IMR-90 (cell line): ENCODE data around the gene EFCAB8. TPM values are rescaled to one million over a fixed set of nuclear protein-coding genes. Genes with fewer than 3 reads are reported as not detected.

Source experiments
- ATAC-seq: fragments of 200-7000 bp; cut with Tn5 transposase; 2 replicates; pipeline ENCODE4 v1.9.1; 2020; ENCODE audit warnings: low read depth, mild to moderate bottlenecking, moderate library complexity
- BruUV-seq: library from RNA; stranded (reverse); fragments of 400-500 nt; replicated peaks from 2 replicates; lab custom pipeline; 2021; lab: Mats Ljungman, UMichigan
- CTCF ChIA-PET: fragments of 300-600 bp; formaldehyde crosslinking; extraction: SDS; loops from one replicate; lab custom pipeline; 2021; ENCODE audit warnings: antibody characterized with exemption; lab: Yijun Ruan, JAX
- POLR2A ChIA-PET: fragments of 300-600 bp; sonication (Branson Sonifier 250); formaldehyde crosslinking; loops from one replicate; lab custom pipeline; 2022; ENCODE audit warnings: antibody characterized with exemption; ENCODE audit not compliant: unreplicated experiment; lab: Charles Lee
- DNase-seq: peaks from one replicate; pipeline ENCODE4 v3.0.0; 2013
- H2AFZ ChIP-seq: replicated peaks from 2 replicates; pipeline ENCODE3; 2013; ENCODE audit warnings: low read length, mild to moderate bottlenecking; ENCODE audit not compliant: poor library complexity
- H2AK5ac ChIP-seq: 2 replicates; pipeline ENCODE4 v1.6.1; 2013; ENCODE audit warnings: low read depth, low read length, inconsistent platforms
- H2AK9ac ChIP-seq: replicated peaks from 2 replicates; pipeline ENCODE3; 2013; ENCODE audit warnings: mild to moderate bottlenecking, low read depth, low read length, moderate library complexity; ENCODE audit not compliant: poor library complexity
- H2BK120ac ChIP-seq: 2 replicates; pipeline ENCODE4 v1.6.1; 2013; ENCODE audit warnings: low read depth, low read length, inconsistent platforms
- H2BK15ac ChIP-seq: 3 replicates; pipeline ENCODE4 v1.6.1; 2013; ENCODE audit warnings: low read depth, low read length, inconsistent platforms
- H2BK20ac ChIP-seq: 2 replicates; pipeline ENCODE4 v1.6.1; 2013; ENCODE audit warnings: low read depth, mild to moderate bottlenecking, inconsistent platforms, low read length, moderate library complexity
- H2BK5ac ChIP-seq: 2 replicates; pipeline ENCODE4 v1.6.1; 2013; ENCODE audit warnings: mild to moderate bottlenecking, low read depth, low read length, inconsistent platforms; ENCODE audit not compliant: poor library complexity, severe bottlenecking
- H3K14ac ChIP-seq: replicated peaks from 2 replicates; pipeline ENCODE4 v1.6.1; 2013; ENCODE audit warnings: low read depth, low read length, inconsistent platforms
- H3K18ac ChIP-seq: 2 replicates; pipeline ENCODE4 v1.6.1; 2013; ENCODE audit warnings: low read depth, low read length, control low read depth
- H3K23ac ChIP-seq: 2 replicates; pipeline ENCODE4 v1.6.1; 2013; ENCODE audit warnings: low read depth, low read length, inconsistent platforms
- H3K27ac ChIP-seq: 2 replicates; pipeline ENCODE4 v1.5.1; 2013; ENCODE audit warnings: mild to moderate bottlenecking, control low read depth, low read length; ENCODE audit not compliant: insufficient read depth
- H3K27me3 ChIP-seq: 2 replicates; pipeline ENCODE4 v1.6.1; 2013; ENCODE audit warnings: low read length; ENCODE audit not compliant: control insufficient read depth, insufficient read depth
- H3K36me3 ChIP-seq: 2 replicates; pipeline ENCODE4 v1.6.1; 2013; ENCODE audit warnings: low read length, mixed read lengths; ENCODE audit not compliant: control insufficient read depth, insufficient read depth
- H3K4ac ChIP-seq: 2 replicates; pipeline ENCODE4 v1.6.1; 2013; ENCODE audit warnings: low read depth, low read length, inconsistent platforms
- H3K4me1 ChIP-seq: 2 replicates; pipeline ENCODE4 v1.6.1; 2013; ENCODE audit warnings: low read length, mixed read lengths; ENCODE audit not compliant: control insufficient read depth, insufficient read depth
- H3K4me2 ChIP-seq: 2 replicates; pipeline ENCODE4 v1.6.1; 2013; ENCODE audit warnings: low read depth, mild to moderate bottlenecking, control low read depth, low read length, moderate library complexity
- H3K4me3 ChIP-seq: 2 replicates; pipeline ENCODE4 v1.5.1; 2013; ENCODE audit warnings: low read depth, mild to moderate bottlenecking, control low read depth, low read length, moderate library complexity; ENCODE audit not compliant: insufficient read depth
- H3K56ac ChIP-seq: 2 replicates; pipeline ENCODE4 v1.6.1; 2013; ENCODE audit warnings: low read length, inconsistent platforms; ENCODE audit not compliant: insufficient read depth; ENCODE audit errors: extremely low read depth
- H3K79me1 ChIP-seq, 2 experiments: 2 replicates each; pipeline ENCODE4 v1.6.1; 2013; ENCODE audit warnings: low read length in 2 of 2, inconsistent platforms in 1 of 2, low read depth in 1 of 2
- H3K9ac ChIP-seq: 2 replicates; pipeline ENCODE4 v1.6.1; 2013; ENCODE audit warnings: low read depth, low read length, control low read depth
- H3K9me1 ChIP-seq: 2 replicates; pipeline ENCODE4 v1.6.1; 2013; ENCODE audit warnings: low read length, inconsistent platforms; ENCODE audit not compliant: insufficient read depth
- H3K9me3 ChIP-seq: 2 replicates; pipeline ENCODE4 v1.6.1; 2013; ENCODE audit warnings: low read length; ENCODE audit not compliant: control insufficient read depth, insufficient read depth
- H4K20me1 ChIP-seq: 2 replicates; pipeline ENCODE4 v1.6.1; 2013; ENCODE audit warnings: low read length, inconsistent platforms; ENCODE audit not compliant: insufficient read depth
- H4K5ac ChIP-seq: 2 replicates; pipeline ENCODE4 v1.6.1; 2013; ENCODE audit warnings: mild to moderate bottlenecking, low read depth, low read length, control low read depth
- H4K8ac ChIP-seq, 2 experiments: 2 replicates each; pipeline ENCODE4 v1.6.1; 2013; ENCODE audit warnings: low read depth in 2 of 2, low read length in 2 of 2, control low read depth in 1 of 2, inconsistent platforms in 1 of 2
- H4K91ac ChIP-seq: 2 replicates; pipeline ENCODE4 v1.6.1; 2013; ENCODE audit warnings: low read depth, low read length, inconsistent platforms; ENCODE audit not compliant: insufficient read depth
- BHLHE40 ChIP-seq: fragments of 150-350 bp; IDR thresholded peaks from 2 replicates; pipeline ENCODE4 v1.6.1; 2016; ENCODE audit warnings: mild to moderate bottlenecking, low read depth, low read length
- CEBPB ChIP-seq: IDR thresholded peaks from 2 replicates; pipeline ENCODE4 v1.6.1; 2012; ENCODE audit warnings: low read depth, low read length, improper control_type of control experiment
- CHD1 ChIP-seq: IDR thresholded peaks from 2 replicates; pipeline ENCODE4 v1.6.1; 2012; ENCODE audit warnings: low read depth, low read length, improper control_type of control experiment
- MAFK ChIP-seq: IDR thresholded peaks from 2 replicates; pipeline ENCODE4 v1.6.1; 2012; ENCODE audit warnings: low read depth, low read length, improper control_type of control experiment
- MAZ ChIP-seq: IDR thresholded peaks from 2 replicates; pipeline ENCODE4 v1.6.1; 2012; ENCODE audit warnings: low read depth, mild to moderate bottlenecking, low read length, improper control_type of control experiment, moderate library complexity, borderline replicate concordance
- MXI1 ChIP-seq: IDR thresholded peaks from 2 replicates; pipeline ENCODE4 v1.6.1; 2012; ENCODE audit warnings: low read depth, mild to moderate bottlenecking, low read length, moderate library complexity, borderline replicate concordance
- NFE2L2 ChIP-seq: fragments of 150-350 bp; IDR thresholded peaks from 2 replicates; pipeline ENCODE4 v1.6.1; 2016; ENCODE audit warnings: low read depth, mild to moderate bottlenecking, low read length
- POLR2A ChIP-seq: IDR thresholded peaks from 2 replicates; pipeline ENCODE4 v1.6.1; 2012; ENCODE audit warnings: mild to moderate bottlenecking, low read depth, low read length
- RAD21 ChIP-seq: IDR thresholded peaks from 2 replicates; pipeline ENCODE4 v1.6.1; 2012; ENCODE audit warnings: low read length, improper control_type of control experiment
- RCOR1 ChIP-seq: IDR thresholded peaks from 2 replicates; pipeline ENCODE4 v1.6.1; 2012; ENCODE audit warnings: mild to moderate bottlenecking, low read length, improper control_type of control experiment; ENCODE audit not compliant: insufficient replicate concordance
- RFX5 ChIP-seq: IDR thresholded peaks from 2 replicates; pipeline ENCODE4 v1.8.0; 2012; ENCODE audit warnings: low read depth, mild to moderate bottlenecking, low read length, moderate library complexity
- SMC3 ChIP-seq: fragments of 150-350 bp; IDR thresholded peaks from 2 replicates; pipeline ENCODE4 v1.6.1; 2016; ENCODE audit warnings: low read depth, mild to moderate bottlenecking, antibody characterized with exemption, low read length, moderate library complexity
- WGBS, 2 experiments: methylation state at CpG; one replicate each; pipeline versions ENCODE4 v1.1.5 to v1.1.7; 2013; ENCODE audit warnings: missing lambda C conversion rate in 2 of 2; ENCODE audit not compliant: insufficient read length in 1 of 2; ENCODE audit errors: extremely low coverage in 2 of 2; 5-methylcytosine and 5-hydroxymethylcytosine counted together
- dilution Hi-C: fragments of 300-500 bp; cut with HindIII; formaldehyde crosslinking; loops from one replicate; pipeline ENCODE4 v1.14.3; 2018; ENCODE audit warnings: low sequenced_read_pairs; ENCODE audit not compliant: unreplicated experiment
- in situ Hi-C: fragments of 300-500 bp; cut with MboI; formaldehyde crosslinking; loops from 3 replicates; pipeline ENCODE4 v1.14.3; 2019; ENCODE audit warnings: low sequenced_read_pairs, inconsistent platforms, mixed read lengths
- intact Hi-C: fragments of 100-400 bp; cut with micrococcal nuclease; formaldehyde crosslinking; loops from 2 replicates; pipeline ENCODE4 v1.10.0; 2022
- polyA plus RNA-seq, 3 experiments: library from polyadenylated mRNA; depleted of rRNA; stranded (reverse); fragments of >200 nt; gene quantifications; 2 replicates each; pipeline ENCODE4 v1.2.3, GENCODE V29; 2012; ENCODE audit warnings: low replicate concordance in 1 of 3
- total RNA-seq: library from RNA; depleted of rRNA; stranded (reverse); fragments of >200 nt; gene quantifications from 2 replicates; pipeline ENCODE4 v1.2.3, GENCODE V29; 2012
- TF ChIP-seq, protein P1 (sequence below): fragments of 150-350 bp; IDR thresholded peaks from 2 replicates; pipeline ENCODE4 v1.6.1; 2016; ENCODE audit warnings: low read depth, mild to moderate bottlenecking, low read length, moderate library complexity, borderline replicate concordance
- TF ChIP-seq, protein P2 (sequence below): fragments of 150-350 bp; IDR thresholded peaks from 2 replicates; pipeline ENCODE4 v1.6.1; 2017; ENCODE audit warnings: mild to moderate bottlenecking, antibody characterized with exemption, low read length, low read depth
- TF ChIP-seq, protein P3 (sequence below): conservative IDR thresholded peaks from 2 replicates; pipeline ENCODE4 v1.5.1; 2012; ENCODE audit warnings: mild to moderate bottlenecking, low read depth, low read length, improper control_type of control experiment

EFCAB8 gene
- total and polyA plus RNA-seq, 2 of the 4 experiments (the other 2 are of a cell fraction) = not detected

DNA sequence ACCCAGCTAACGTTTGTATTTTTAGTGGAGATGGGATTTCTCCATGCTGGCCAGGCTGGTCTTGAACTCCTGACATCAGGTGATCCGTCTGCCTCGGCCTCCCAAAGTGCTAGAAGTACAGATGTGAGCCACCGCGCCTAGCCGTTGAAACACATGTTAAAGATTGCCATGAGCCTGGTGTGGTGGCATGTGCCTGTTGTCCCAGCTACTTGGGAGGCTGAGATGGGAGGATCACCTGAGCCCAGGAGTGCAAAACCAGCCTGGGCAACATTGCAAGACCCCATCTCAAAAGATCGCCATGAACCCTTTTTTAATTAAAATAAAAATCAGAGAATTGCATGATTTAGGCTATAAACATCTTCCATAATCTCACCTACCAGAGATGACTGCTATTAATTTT is 2.7 kb downstream of the EFCAB8 start:
- ATAC-seq = no peak
- Histone ChIP-seq H3K79me1 (peaks cover 0 to 15% of the 10 kb centered on the region in 2 experiments; a peak in 2 of 4 replicates), H3K4me2 (no peak overlapping the region), H3K4ac (no peak overlapping the region), H2BK5ac (no peak overlapping the region), H4K91ac (no peak overlapping the region), H3K27me3 (no peaks in the 10 kb centered on the region), H3K4me3 (no peak overlapping the region), H3K23ac (no peak overlapping the region), H3K56ac (no peak overlapping the region), H3K27ac (no peak overlapping the region), H3K9me3 (no peaks in the 10 kb centered on the region), H3K18ac (no peak overlapping the region), H2BK15ac (no peak overlapping the region), H2BK20ac (no peak overlapping the region), H4K5ac (no peak overlapping the region), H3K14ac (no peak overlapping the region), H3K4me1 (no peaks in the 10 kb centered on the region), H4K20me1 (peaks cover 4% of the 10 kb centered on the region; the same call in 1 of the 2 replicates), H2AFZ (no peak overlapping the region), H2AK5ac (no peak overlapping the region), H2AK9ac (no peak overlapping the region), H2BK120ac (no peak overlapping the region), H3K36me3 (peaks cover 9% of the 10 kb centered on the region), H3K9ac (no peak overlapping the region), H4K8ac (no peak overlapping the region), H3K9me1 (peaks cover 16% of the 10 kb centered on the region)
- CTCF ChIA-PET = no interaction called here
- in situ Hi-C loops (no loop called here), dilution Hi-C loops (no loop called here), intact Hi-C loops (no loop called here)
- 96% methylated on average over 4 of the region's 7 CpGs; no CpG with 5 or more reads in 1 of the 2 experiments for WGBS, 2 experiments
- no TSS peak for BruUV-seq
- POLR2A ChIA-PET = no interaction called here
- DNase-seq = no peak
- TF ChIP-seq RCOR1 (no peak), RFX5 (no peak), POLR2A (no peak), RAD21 (no peak), CEBPB (no peak), SMC3 (no peak), NFE2L2 (no peak), CHD1 (no peak), MXI1 (no peak), BHLHE40 (no peak), MAZ (no peak), MAFK (no peak)
- TF ChIP-seq, protein P1, sequence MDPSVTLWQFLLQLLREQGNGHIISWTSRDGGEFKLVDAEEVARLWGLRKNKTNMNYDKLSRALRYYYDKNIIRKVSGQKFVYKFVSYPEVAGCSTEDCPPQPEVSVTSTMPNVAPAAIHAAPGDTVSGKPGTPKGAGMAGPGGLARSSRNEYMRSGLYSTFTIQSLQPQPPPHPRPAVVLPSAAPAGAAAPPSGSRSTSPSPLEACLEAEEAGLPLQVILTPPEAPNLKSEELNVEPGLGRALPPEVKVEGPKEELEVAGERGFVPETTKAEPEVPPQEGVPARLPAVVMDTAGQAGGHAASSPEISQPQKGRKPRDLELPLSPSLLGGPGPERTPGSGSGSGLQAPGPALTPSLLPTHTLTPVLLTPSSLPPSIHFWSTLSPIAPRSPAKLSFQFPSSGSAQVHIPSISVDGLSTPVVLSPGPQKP = no peak
- TF ChIP-seq, protein P2, sequence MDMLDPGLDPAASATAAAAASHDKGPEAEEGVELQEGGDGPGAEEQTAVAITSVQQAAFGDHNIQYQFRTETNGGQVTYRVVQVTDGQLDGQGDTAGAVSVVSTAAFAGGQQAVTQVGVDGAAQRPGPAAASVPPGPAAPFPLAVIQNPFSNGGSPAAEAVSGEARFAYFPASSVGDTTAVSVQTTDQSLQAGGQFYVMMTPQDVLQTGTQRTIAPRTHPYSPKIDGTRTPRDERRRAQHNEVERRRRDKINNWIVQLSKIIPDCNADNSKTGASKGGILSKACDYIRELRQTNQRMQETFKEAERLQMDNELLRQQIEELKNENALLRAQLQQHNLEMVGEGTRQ = no peak
- TF ChIP-seq, protein P3, sequence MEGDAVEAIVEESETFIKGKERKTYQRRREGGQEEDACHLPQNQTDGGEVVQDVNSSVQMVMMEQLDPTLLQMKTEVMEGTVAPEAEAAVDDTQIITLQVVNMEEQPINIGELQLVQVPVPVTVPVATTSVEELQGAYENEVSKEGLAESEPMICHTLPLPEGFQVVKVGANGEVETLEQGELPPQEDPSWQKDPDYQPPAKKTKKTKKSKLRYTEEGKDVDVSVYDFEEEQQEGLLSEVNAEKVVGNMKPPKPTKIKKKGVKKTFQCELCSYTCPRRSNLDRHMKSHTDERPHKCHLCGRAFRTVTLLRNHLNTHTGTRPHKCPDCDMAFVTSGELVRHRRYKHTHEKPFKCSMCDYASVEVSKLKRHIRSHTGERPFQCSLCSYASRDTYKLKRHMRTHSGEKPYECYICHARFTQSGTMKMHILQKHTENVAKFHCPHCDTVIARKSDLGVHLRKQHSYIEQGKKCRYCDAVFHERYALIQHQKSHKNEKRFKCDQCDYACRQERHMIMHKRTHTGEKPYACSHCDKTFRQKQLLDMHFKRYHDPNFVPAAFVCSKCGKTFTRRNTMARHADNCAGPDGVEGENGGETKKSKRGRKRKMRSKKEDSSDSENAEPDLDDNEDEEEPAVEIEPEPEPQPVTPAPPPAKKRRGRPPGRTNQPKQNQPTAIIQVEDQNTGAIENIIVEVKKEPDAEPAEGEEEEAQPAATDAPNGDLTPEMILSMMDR = no peak
